ENCODE measurements around the gene DIAPH2. TPM values are rescaled to one million over a fixed set of nuclear protein-coding genes. Genes with fewer than 3 reads are reported as not detected.

Gene DIAPH2
- total RNA-seq, 4 donors from 2014 or later: 12.1 to 41.6 (median 29.1) TPM

DNA sequence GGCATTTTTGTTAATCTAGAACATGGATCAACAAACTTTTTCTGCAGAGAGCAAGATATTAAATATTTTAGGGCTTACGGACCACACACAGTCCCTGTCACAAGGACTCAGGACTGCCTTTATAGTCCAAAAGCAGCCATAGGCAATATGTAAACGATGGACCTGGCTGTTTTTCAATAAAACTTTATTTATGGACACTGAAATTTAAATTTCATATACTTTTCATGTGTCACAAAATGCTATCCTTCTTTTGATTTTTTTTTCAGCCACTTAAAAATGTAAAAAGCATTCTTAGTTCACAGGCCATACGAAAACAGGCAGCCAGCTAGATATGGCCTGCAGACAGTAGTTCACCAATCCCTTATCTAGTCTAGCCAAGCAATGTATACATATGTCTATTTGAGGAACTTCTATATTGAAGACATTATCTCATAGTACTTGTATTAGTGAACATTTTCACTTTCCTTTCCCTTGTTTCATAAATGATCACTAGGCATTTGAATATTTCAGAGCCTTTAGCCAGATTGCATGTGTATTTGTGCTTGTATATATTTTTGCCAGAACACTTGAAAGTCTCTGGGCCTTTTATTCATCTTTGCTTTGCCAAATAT lies 549.9 kb downstream of the DIAPH2 start:
- no peaks in the 10 kb centered on the region for H3K27me3 ChIP-seq
- ATAC-seq (no peak), DNase-seq (no peak)
- H3K9me3 ChIP-seq: no peaks in the 10 kb centered on the region
- intact Hi-C loops (cut with DNase I; ENCODE audit: low total_unique reads) (no loop called here), in situ Hi-C loops (cut with MboI; ENCODE audit: low sequenced_read_pairs in 4 of 4) (no loop called here)
- H3K4me3 ChIP-seq: no peak overlapping the region
- no peak for TF ChIP-seq POLR2A (IDR thresholded peaks at IDR 0.05)
- no peak for TF ChIP-seq CTCF (IDR thresholded peaks at IDR 0.05 in 4 of 5, conservative IDR thresholded peaks at IDR 0.05 in 1 of 5)
- no peaks in the 10 kb centered on the region for H3K4me1 ChIP-seq
- no peak overlapping the region for H3K27ac ChIP-seq
- H3K36me3 ChIP-seq: no peaks in the 10 kb centered on the region

DNA sequence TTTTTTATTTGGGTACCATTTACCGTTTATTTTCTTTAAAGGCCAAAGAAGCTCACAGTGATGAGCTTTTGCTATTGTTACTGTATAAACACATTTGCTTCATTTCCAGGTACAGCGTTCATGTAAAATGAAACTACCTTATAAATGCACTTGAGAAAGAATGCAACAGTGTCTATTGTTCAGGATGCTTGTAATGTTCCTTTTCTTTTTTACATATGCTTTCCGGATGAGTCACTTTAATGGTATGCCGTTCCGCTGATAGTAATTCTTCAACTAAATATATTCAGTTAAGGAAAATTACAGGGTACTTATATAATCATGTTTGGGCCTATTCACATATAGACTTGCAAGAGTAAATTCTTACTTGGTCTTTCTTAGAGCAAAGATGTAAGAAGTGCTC lies 554.0 kb downstream of the DIAPH2 start:
- intact Hi-C loops (cut with DNase I; ENCODE audit: low total_unique reads) (no loop called here), in situ Hi-C loops (cut with MboI; ENCODE audit: low sequenced_read_pairs in 4 of 4) (no loop called here)
- Histone ChIP-seq H3K27me3 (no peaks in the 10 kb centered on the region), H3K4me1 (no peaks in the 10 kb centered on the region), H3K27ac (no peak overlapping the region), H3K9me3 (no peaks in the 10 kb centered on the region), H3K36me3 (no peaks in the 10 kb centered on the region), H3K4me3 (no peak overlapping the region)
- no peak for DNase-seq
- no peak for TF ChIP-seq CTCF (IDR thresholded peaks at IDR 0.05 in 4 of 5, conservative IDR thresholded peaks at IDR 0.05 in 1 of 5)
- no peak for TF ChIP-seq POLR2A (IDR thresholded peaks at IDR 0.05)
- ATAC-seq: no peak

DNA sequence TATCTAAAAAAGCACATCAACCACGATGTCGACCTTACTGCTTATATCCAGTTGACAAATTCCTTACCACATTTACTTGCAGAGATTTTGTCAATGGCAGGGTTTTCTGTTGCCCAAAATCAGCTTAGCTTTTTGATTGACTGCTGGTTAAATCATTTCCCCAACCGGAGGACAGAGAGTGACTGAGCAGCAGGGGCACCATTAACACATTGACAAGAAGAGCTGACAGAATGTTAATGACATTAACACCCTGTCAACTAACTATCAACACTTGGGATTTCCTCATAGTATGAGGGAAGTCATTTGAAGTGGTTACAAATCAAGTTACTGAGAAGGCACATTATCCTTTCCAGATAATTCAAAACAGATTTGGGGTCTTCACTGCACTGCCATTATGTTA lies 567.5 kb downstream of the DIAPH2 start:
- Histone ChIP-seq H3K36me3 (no peaks in the 10 kb centered on the region), H3K4me3 (no peak overlapping the region), H3K9me3 (no peaks in the 10 kb centered on the region), H3K27ac (no peak overlapping the region), H3K4me1 (no peaks in the 10 kb centered on the region), H3K27me3 (no peaks in the 10 kb centered on the region)
- ATAC-seq: no peak
- in situ Hi-C loops (cut with MboI; ENCODE audit: low sequenced_read_pairs in 4 of 4) (no loop called here), intact Hi-C loops (cut with DNase I; ENCODE audit: low total_unique reads) (no loop called here)
- no peak for DNase-seq
- TF ChIP-seq CTCF (IDR thresholded peaks at IDR 0.05 in 4 of 5, conservative IDR thresholded peaks at IDR 0.05 in 1 of 5): no peak
- no peak for TF ChIP-seq POLR2A (IDR thresholded peaks at IDR 0.05)

- no peak overlapping the region for H3K27ac ChIP-seq
- DNase-seq (no peak), ATAC-seq (no peak)
- no peaks in the 10 kb centered on the region for H3K27me3 ChIP-seq
- no peaks in the 10 kb centered on the region for H3K4me1 ChIP-seq
- H3K4me3 ChIP-seq: no peak overlapping the region
- no peaks in the 10 kb centered on the region for H3K36me3 ChIP-seq
- in situ Hi-C loops (cut with MboI; ENCODE audit: low sequenced_read_pairs in 4 of 4): no loop called here
- no peaks in the 10 kb centered on the region for H3K9me3 ChIP-seq
- intact Hi-C loops (cut with DNase I; ENCODE audit: low total_unique reads): no loop called here
- no peak for TF ChIP-seq CTCF (IDR thresholded peaks at IDR 0.05 in 4 of 5, conservative IDR thresholded peaks at IDR 0.05 in 1 of 5)
- TF ChIP-seq POLR2A (IDR thresholded peaks at IDR 0.05): no peak
Observed at GRCh38 chrX:97260679-97261078, 576.0 kb downstream of the DIAPH2 start.
